Upper lobe of left lung (tissue), 6 donors: ENCODE data around the gene SLC66A2. TPM values are rescaled to one million over a fixed set of nuclear protein-coding genes. Genes with fewer than 3 reads are reported as not detected.

ENCODE experiments used
- ATAC-seq, 2 donors: fragments of 200-7000 bp; cut with Tn5 transposase; one replicate each; pipeline ENCODE4 v1.9.1; 2022; ENCODE audit warnings: mild to moderate bottlenecking in 2 of 2, moderate library complexity in 2 of 2; ENCODE audit not compliant: low FRiP score in 2 of 2
- DNase-seq, 2 donors: peaks; one replicate each; pipeline ENCODE4 v3.0.0-alpha.2; 2019 to 2020
- H3K27ac ChIP-seq, 4 donors: fragments of 200-600 bp; sonication (generic); one replicate each; pipeline ENCODE4 v1.5.1; 2016 to 2019
- H3K27me3 ChIP-seq, 4 donors: fragments of 200-600 bp; sonication (generic); one replicate each; pipeline ENCODE4 v1.5.1; 2017 to 2019
- H3K36me3 ChIP-seq, 4 donors: fragments of 200-600 bp; sonication (generic); one replicate each; pipeline ENCODE4 v1.5.1; 2016 to 2019
- H3K4me1 ChIP-seq, 4 donors: fragments of 200-600 bp; sonication (generic); one replicate each; pipeline ENCODE4 v1.5.1; 2018 to 2019
- H3K4me3 ChIP-seq, 4 donors: fragments of 200-600 bp; sonication (generic); one replicate each; pipeline ENCODE4 v1.5.1; 2017 to 2019; ENCODE audit warnings: mild to moderate bottlenecking in 2 of 4, moderate library complexity in 1 of 4
- H3K9me3 ChIP-seq, 4 donors: fragments of 200-600 bp; sonication (generic); one replicate each; pipeline ENCODE4 v1.5.1; 2018 to 2019
- EP300 ChIP-seq, 4 donors: sonication (generic); formaldehyde crosslinking; IDR thresholded peaks; one replicate each; pipeline ENCODE4 v1.5.1; 2017; ENCODE audit warnings: antibody characterized with exemption in 4 of 4, control low read depth in 2 of 4
- POLR2AphosphoS5 ChIP-seq, 2 donors: sonication (generic); formaldehyde crosslinking; IDR thresholded peaks; one replicate each; pipeline ENCODE4 v1.5.1; 2017; ENCODE audit warnings: antibody characterized with exemption in 2 of 2
- WGBS, 2 donors: methylation state at CpG; one replicate each; pipeline ENCODE4 v1.1.5; 2017 to 2018; 5-methylcytosine and 5-hydroxymethylcytosine counted together
- total RNA-seq, 6 donors: library from RNA; depleted of rRNA in 4 of 6; stranded (reverse); fragments of >200 nt in 4 of 6; gene quantifications; one replicate each; pipeline versions ENCODE4 v1.1.0 to v1.2.1, GENCODE V29; 2016 to 2021
- donor health status: DM: no; HTN: no; CAD: no; lungs with moderate emphysema.
- donor health status: DM: no; HTN: yes; CAD: no; lungs with severe emphysema.

SLC66A2 gene
- total RNA-seq, 6 donors from 2014 or later: 37.6 to 90.7 (median 66.5) TPM

DNA sequence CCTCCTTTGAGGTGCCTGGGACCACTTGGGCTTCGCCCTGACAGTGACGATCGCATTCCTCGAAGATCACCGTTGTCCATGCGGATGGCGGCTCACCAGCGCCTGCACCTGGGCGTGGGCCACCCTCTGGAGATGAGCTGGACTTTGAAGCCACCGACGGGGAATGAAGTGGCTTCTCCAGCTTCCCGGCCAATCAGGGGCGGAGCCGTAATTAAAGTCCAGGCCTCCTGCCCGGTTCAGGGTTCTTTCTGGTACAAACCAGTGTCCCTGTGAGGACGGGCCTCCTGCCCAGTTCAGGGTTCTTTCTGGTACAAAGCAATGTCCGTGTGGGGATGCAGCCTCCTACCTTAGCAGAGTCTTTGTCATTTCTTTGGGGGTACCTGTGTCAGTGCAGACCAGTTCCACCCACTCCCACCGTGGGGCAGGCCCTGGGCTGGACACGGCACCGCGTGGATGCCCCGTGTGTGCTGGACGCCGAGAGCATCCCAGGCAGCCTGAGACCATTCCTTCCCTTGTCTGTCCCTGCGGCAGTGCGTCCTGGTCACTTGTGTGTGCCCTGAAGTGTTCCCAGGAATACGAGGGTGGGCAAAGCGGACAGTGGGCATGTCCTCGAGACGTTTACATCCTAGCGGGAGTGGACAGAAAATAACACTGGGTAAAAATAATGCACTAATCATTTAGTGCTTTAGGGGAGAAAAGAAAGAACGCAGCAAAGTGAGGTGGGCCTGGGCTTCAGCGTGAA lies 98.7 kb downstream of the SLC66A2 start:
- DNase-seq: peak in 1 of 2 donors; percentile 44
- WGBS, 2 donors: 88 to 93% methylated on average over 22 to 30 of the region's 33 CpGs
- no peak for TF ChIP-seq POLR2AphosphoS5 (IDR thresholded peaks at IDR 0.05)
- TF ChIP-seq EP300 (IDR thresholded peaks at IDR 0.05): no peak

More for the DNA sequence above, 98.7 kb downstream of the SLC66A2 start:
- Histone ChIP-seq H3K36me3 (no peaks in the 10 kb centered on the region), H3K4me1 (peaks cover 0 to 7% (median 3%) of the 10 kb centered on the region in 4 donors), H3K9me3 (no peaks in the 10 kb centered on the region), H3K27ac (no peak overlapping the region), H3K27me3 (no peaks in the 10 kb centered on the region), H3K4me3 (no peak overlapping the region)
- no peak for ATAC-seq

Other genes starting within 250 kb of the SLC66A2 start
- gene KCNG2, start 153.7 kb downstream of the SLC66A2 start, total RNA-seq: 1 to 10 TPM in 1 of 6 donors, under 1 TPM in 3, not detected in 2; 0.49 to 1.1 (median 0.73) TPM
- gene HSBP1L1, start 13.0 kb upstream of the SLC66A2 start, total RNA-seq: 10 to 100 TPM; 32.1 to 80.7 (median 43.8) TPM
- 100 to 1,000 TPM in 1 of 6 donors, 10 to 100 TPM in 5; 11.5 to 101 (median 27.8) TPM for gene TXNL4A, start 36.9 kb upstream of the SLC66A2 start, total RNA-seq
- 10 to 100 TPM; 19.2 to 32.5 (median 24.5) TPM for gene RBFA, start 82.8 kb upstream of the SLC66A2 start, total RNA-seq
- gene ADNP2, start 157.6 kb upstream of the SLC66A2 start, total RNA-seq: 10 to 100 TPM; 12.4 to 26.6 (median 16.1) TPM